HG03039 (cell line): ENCODE data around the gene SHC2.

Experiments used
- ATAC-seq: cut with Tn5 transposase; IDR thresholded peaks from one replicate; pipeline ENCODE4 v1.9.1; 2021; ENCODE audit warnings: mild to moderate bottlenecking, moderate library complexity; ENCODE audit not compliant: unreplicated experiment

The SHC2 gene

DNA sequence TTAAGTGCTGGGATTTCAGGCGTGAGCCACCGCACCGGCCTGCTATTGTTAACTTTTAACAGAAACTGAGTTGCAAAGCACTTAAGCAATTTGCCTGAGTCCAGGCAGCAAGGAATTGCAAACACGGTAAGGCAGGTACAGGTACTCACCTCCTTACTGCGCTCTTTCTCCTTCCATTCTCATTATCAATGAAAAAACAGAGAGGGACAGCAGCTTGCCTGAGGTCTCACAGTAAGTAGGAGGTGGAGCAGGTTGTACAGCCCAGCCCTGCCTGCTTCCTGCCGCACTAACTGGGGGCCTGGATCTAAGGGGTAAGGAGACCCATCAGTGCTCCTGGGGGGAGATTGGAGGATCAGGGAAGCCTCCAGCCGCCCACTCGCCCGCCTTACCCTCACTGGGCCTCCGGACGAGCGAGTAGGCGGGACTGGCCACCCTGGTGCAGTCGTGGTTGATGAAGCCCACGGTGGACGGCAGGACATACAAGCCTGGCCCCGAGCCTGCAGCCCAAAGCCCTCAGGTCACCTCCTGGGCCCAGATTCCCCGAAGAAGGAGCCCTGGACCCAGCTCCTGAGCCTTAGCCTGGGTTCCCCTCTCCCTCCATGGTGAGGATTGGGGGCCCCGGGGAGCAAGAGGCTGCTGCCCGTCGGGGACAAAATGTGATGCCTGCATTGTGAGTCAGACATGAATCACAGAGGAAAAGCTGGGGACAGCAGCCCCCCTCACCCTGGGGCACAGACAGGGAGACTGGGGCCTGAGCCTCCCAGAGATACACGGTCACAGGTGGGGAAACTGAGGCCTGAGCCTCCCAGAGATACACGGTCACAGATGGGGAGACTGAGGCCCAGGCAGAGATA lies 11.4 kb upstream of the SHC2 start:
- ATAC-seq: no peak

DNA sequence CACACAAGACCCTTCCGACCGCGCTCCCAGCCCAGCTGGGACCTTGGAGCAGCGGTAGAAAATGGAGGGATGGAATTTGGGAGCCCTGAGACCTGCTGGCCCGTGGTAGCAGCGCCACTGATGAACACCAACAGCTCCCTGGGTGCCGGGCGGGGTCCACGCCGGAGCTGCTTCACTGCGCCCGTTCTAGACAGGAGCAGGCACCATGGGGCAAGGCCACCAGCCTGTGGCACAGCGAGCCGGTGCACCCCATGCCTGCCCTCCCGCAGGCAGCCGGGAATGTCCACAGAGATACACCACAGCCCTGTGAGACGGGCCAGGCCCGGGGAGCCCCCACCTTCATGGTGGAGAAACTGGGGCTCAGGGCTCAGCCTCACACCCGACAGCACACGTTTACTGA lies 9.9 kb upstream of the SHC2 start:
- no peak for ATAC-seq

DNA sequence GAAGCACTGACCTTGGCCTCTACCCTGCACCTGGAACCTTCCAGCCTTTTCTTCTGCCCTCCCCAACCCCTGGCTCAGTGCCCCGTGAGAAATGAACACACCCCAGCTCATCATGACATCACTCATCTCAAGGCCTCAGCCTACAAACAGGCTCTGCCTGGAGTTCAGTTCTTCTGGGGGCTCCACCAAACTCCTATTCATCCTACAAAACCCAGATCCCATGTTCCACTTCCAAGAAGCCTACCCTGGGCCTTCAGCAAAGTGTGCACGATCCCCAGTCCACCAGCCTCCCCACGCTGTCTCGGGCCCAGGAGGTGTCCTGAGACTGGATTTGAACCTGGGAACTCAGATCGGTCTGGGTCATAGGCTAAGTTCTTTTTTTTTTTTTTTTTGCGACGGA lies 9.0 kb upstream of the SHC2 start:
- no peak for ATAC-seq

DNA sequence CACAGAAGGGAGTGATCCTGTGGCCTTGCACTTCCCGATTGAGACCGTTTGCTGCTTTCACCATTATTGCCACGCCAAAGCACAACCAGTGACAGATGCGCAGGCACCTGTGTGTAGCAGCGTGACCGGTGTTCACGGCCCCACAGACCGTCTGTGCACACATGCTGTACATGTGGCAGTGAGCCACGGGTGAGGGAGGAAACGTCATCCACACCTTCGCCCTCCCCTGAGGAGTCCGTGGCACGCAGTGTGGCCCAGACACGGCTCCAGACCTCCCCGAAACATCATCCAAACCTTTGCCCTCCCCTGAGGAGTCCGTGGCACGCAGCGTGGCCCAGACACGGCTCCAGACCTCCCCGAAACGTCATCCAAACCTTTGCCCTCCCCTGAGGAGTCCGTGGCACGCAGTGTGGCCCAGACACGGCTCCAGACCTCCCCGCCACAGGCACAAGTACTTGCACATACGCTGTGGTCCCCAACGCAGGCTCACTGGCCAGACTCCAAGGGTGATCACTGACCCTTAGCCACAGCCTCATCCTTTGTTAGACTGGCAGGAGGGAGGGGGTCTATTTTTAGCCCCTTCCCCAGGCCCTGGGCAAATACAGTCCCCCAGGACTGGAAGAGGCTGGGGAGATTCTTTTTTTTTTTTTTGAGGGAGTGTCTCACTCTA lies 7.9 kb upstream of the SHC2 start:
- no peak for ATAC-seq

DNA sequence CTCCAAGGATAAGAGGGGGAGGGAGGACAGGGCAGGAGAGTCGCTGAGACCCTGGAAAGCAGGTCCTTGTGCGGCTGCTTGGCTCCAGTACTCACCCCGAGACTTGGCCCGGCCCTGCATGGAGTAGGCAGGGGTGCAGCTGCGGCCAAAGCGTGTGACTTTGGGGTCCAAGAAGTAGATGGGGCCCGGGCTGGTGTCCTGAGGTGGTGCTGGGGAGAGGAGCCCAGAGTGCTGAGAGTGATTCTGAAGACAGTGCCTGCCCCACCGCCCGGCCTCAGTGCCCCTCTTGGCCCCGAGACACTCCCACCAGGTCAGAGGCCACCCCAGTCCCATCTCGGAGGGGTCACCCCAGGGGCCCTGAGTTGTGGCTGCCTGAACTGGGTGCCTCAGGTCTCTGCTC lies 6.7 kb upstream of the SHC2 start:
- no peak for ATAC-seq

DNA sequence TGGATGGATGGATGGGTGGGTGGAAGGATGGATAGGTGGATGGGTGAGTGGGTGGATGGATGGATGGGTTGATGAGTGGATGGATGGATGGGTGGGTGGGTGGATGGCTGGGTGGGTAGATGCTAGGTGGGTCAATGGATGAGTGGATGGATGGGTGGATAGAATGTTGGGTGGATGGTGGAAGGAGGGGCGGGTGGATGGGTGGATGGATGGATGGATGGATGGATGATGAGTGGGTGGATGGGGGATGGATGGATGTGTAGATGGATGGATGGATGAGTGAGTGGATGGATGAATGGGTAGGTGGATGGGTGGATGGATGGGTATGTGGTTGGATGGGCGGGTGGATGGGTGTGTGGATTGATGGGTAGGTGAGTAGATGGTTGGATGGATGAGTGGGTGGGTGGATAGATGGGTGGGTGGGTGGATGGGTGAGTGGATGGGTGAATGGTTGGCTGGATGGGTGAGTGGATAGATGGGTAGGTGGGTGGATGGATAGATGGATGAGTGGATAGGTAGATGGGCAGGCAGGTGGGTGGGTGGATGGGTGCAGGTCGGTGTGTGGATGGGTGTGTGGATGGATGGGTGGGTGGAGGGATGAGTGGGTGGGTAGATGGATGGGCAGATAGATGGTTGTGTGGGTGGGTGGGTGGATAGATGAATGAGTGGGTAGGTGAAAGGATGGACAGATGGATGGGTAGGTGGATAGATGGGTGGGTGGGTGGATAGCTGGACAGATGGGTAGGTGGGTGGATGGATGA lies 4.4 kb upstream of the SHC2 start:
- no peak for ATAC-seq

DNA sequence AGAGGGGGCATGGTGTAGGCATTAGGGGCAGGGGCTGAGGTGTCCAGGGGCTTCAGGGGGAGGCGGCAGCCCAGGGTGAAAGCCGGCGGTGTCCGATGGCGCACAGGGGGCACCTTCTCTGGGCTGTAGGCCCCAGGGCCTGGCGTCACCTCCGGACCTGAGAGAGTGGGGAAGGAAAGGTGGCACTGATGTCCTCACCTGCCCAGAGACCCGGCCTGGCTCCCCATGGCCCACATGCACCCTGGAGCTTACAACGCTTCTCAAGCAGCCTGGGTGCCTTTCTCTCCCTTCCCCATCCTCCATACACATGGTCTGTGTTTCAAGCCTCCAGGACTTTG lies 3.3 kb upstream of the SHC2 start:
- no peak for ATAC-seq

DNA sequence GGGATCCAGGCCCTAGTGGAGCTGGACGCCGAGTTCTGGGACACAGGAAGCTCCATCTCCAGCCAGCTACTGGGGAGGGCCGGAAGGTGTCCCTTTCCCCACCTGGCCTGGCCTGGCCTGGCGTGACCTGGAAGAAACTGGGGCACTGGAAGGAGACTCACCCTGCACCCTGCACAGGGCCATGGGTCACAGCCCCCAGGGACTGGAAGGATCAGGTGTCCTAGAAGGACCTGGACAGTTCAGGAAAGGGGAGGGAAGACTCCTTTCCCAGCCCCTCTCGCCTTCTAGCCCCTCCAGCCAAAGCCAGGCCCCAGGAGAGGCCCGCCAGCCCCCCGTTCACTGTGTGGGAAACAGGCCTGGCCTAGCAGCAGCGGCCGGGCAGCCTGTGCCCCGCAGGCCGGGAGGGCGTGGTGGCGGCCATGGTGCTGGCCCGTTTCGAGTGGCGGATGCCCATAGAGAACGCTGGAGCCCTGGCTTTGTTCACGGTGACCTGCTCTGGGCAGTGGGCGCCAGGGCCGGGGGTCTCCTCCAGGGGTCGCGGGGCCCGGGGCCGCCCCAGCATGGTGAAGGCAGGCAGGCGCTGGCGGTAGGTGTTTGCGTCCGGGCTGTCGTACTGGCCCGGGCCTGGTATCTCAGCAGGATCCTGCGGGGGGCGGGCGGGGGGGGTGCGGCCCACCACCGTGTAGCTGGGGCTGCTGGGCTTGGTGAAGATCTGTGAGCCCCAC lies 2.8 kb upstream of the SHC2 start:
- ATAC-seq: no peak

DNA sequence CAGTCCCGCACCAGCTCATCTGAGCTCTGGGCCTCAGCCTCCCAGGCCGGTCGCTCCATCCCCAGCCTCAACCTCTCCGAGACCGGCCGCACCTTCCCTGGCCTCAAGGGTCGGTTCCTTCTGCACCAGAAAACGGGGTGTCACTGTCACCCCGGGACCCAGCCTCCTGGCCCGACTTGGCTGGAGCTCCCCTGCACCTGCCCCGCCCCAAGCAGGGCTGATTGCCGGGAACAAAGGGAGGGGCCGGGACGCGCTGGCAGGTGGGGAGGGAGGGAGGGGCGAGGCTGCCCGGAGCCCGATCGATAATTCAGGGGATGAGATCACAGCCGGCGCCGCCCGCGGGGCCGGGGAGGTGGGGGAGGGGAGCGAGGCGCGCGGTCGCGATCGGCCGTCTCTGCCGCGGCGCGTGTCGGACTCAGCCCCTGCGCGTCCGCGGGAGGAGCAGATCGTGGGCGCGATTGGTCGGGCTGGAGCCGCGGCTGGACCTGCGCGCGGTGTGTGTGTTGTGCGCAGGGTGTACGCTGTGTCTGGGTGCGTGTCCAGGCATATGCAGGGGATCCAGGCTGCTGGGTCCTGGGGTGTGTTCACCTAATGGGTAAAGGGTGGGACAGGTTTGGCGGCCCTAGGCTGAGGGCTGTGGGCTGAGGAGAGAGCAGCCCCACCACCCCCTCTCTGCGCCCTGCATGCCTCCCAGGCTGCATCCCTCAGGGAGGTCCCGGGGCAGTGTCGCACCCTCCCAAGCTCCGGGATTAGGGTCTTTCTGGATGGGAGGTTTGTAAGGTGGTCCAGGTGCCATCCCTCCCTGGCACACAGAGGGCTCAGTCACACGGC lies 1.1 kb upstream of the SHC2 start:
- ATAC-seq: no peak

DNA sequence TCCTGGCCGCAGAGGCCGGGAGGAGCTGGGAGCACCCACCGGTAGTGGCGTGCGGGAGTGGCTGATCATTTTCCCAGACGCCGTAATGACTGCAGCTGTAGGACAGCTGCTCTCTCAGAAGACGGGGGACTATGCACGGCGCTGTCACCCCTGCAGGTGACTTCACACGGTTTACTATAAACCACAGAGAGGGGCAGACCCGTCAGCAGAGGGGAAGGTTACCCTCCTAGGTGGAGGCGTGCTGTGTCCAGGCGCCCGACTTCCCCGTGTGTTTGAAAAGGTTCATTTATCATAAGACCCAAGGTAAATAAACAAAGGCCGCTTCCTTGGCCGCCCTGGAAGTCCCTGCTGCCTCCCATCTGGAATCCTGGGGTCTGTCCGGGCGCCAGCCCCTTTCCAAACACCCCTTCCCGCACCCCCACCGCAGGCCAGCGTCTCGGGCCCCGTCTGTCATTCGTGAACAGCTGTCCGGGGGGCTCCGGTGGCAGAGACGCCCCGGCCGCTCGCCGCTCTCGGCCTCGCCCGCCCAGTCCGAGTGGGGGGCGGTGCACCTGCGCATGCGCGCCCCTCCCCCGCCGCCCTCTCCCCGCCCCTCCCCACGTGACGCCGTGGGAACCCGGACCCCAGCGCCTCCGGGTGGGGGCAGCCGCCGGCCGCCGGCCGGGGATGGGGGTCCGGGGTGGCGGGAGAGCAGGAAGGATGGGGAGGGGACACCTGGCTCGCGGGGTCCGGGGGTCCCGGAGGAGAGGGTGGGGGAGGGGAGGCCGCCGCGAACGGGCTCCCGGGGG lies 915 bp downstream of the SHC2 start:
- ATAC-seq: no peak

DNA sequence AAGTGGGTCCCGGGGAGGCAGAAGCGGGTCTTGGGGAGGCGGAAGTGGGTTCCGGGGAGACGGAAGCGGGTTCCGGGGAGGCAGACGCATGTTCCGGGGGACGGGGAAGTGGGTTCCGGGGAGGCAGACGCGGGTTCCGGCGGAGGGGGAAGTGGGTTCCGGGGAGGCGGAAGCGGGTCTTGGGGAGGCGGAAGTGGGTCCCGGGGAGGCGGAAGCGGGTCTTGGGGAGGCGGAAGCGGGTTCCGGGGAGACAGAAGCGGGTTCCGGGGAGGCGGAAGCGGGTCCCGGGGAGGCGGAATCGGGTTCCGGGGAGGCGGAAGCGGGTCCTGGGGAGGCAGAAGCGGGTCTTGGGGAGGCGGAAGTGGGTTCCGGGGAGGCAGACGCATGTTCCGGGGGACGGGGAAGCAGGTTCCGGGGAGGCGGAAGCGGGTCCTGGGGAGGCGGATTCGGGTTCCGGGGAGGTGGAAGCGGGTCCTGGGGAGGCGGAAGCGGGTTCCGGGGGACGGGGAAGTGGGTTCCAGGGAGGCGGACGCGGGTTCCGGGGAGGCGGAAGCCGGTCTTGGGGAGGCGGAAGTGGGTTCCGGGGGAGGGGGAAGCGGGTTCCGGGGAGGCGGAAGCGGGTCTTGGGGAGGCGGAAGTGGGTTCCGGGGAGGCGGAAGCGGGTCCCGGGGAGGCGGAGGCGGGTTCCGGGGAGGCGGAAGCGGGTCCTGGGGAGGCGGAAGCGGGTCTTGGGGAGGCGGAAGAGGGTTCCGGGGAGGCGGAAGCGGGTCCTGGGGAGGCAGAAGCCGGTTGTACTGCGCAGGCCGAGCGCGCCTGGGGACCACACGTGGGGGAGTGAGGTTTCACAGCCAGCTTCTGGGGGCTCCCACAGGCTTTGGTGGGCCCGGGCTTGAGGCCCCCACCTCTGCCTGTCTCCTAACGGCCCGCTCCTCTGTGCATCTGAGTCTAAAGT lies 2.5 kb downstream of the SHC2 start:
- no peak for ATAC-seq

DNA sequence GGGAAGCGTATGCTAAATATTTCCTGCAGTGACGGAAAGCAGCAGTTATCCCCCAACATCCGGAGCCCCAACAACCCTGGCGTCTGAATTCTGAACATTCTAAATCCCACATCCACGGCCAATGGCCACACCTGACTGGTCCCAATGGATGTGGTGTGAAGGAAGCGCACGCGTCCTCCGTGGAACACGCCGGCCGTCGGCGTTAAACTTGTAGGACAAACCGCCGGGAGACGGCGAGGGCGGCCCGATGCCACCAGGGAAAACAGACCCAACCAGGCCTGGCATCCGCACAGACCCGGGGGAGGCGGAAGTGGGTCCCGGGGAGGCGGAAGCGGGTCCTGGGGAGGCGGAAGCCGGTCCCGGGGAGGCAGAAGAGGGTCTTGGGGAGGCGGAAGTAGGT lies 3.2 kb downstream of the SHC2 start:
- ATAC-seq: no peak

DNA sequence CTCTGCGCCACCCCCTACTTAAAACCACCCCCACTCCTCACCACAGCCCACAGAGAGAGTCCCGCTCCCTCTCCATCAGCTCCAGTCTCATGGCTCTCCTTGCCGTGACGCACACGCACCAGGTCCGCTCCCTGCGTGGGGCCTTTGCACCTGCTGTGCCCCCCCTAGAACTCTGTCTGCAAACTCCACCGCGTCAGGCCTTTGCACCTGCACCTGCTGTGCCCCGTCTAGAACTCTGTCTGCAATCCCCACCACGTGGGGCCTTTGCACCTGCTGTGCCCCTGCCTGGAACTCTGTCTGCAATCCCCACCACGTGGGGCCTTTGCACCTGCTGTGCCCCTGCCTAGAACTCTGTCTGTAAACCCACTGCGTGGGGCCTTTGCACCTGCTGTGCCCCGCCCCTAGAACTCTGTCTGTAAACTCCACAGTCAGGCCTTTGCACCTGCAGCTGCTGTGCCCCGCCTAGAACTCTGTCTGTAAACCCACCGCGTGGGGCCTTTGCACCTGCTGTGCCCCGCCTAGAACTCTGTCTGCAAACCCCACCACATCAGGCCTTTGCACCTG lies 4.2 kb downstream of the SHC2 start:
- no peak for ATAC-seq

DNA sequence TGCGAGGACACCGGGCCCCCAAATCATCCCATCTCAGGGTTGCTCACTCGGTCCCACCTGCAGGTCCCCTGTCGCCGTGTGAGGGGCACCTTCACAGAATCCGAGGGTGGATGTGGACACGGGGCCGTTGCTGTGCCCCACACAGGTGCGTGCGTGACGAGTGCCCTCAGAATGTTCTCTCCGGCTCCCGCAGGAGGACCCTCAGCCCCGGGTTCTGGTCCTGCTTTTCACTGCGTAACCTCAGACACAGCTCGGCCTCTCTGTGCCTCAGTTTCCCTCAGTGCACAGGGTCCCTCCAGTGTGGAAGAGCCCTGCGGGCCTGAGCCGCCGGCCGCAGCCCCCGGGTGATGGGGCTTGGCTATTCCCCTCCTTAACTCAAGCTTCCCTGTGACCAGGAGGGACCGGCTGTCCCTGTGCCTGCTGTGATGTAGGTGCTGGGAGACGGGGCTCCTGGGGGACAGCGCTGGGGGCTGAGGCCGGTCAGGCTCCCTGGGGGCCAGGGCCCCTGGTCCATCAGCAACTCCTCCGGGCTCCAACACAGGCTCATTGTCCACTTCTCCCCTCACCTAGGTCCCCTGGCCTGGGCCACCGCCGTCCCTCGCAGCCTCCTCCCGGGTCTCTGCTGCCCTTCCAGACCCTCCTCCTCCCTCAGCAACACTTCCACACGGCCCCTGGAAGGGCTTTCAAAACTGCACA lies 4.8 kb downstream of the SHC2 start:
- no peak for ATAC-seq

DNA sequence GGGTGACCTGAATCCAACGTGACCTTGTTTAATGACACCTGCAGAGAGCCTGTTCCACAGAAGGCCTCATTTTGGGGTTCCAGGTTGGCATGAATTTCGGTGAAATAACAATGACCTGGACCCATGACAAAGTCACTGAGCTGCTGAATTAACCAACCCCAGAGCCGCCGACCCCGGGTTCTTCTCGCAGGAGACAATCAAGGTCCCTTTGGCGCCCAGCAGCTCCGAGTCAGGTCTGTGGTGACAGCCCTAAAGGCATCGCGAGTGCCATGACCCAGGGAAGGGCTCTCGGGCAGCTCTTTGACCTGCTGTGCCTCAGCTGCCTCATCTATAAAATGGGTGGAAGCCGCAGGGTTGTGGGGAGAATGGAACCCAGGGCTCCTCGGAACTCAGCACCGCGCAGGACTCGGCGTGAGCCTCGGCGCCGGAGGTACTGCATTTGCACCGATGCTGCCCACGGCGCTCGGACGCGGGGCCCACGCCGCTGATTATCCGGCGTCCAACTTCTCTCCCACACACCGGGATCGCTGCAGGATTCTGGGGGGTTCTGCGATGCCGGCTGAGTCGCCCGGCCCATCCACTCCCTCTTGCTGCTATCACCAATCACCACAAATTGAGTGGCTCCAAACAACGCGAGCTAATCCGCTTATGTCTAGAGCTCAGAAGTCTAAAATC lies 5.7 kb downstream of the SHC2 start:
- no peak for ATAC-seq

DNA sequence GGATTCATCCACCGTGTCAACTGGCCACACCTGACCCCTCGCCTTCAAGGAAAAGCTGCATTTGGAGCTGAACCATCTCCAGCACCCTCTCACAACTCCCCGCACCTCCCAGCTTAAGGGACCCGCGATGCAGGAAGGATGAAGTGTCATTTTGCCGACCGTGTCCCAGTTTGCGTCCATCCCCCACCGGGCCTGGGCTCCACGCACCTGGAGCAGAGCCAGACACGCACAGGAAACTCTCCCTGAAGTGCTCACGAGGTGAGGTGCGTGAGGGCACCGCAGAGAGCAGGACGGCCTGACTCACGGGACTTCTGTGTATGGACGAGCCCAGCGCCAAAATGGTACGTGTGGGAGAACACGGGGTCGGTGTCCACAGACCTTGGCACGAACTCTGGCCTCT lies 7.2 kb downstream of the SHC2 start:
- ATAC-seq: no peak

DNA sequence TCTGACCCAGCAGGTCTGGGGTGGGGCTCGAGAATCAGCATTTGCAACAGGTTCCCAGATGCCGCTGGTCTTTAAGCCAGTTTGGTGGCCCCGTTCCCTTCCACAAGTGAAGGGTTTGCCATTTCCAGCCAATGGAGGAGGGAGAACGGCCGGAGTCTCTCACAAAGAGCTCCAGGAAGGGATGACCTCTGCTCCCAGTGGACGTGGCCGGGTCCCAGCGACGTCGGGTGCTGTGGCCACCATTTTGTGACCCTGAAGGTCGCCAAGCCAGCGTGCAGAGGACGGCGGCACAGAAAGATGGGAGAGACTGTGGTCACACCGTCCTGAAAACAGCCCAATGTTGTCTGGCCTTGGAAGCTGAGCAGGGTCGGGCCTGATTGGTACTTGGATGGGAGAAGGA lies 8.0 kb downstream of the SHC2 start:
- no peak for ATAC-seq
